NK-92 (cell line): ENCODE results near the gene JDP2.

ENCODE experiments used
- DNase-seq: peaks from one replicate; lab custom pipeline; 2025; ENCODE audit not compliant: unreplicated experiment; lab: John Stamatoyannopoulos, UW

JDP2 gene

DNA sequence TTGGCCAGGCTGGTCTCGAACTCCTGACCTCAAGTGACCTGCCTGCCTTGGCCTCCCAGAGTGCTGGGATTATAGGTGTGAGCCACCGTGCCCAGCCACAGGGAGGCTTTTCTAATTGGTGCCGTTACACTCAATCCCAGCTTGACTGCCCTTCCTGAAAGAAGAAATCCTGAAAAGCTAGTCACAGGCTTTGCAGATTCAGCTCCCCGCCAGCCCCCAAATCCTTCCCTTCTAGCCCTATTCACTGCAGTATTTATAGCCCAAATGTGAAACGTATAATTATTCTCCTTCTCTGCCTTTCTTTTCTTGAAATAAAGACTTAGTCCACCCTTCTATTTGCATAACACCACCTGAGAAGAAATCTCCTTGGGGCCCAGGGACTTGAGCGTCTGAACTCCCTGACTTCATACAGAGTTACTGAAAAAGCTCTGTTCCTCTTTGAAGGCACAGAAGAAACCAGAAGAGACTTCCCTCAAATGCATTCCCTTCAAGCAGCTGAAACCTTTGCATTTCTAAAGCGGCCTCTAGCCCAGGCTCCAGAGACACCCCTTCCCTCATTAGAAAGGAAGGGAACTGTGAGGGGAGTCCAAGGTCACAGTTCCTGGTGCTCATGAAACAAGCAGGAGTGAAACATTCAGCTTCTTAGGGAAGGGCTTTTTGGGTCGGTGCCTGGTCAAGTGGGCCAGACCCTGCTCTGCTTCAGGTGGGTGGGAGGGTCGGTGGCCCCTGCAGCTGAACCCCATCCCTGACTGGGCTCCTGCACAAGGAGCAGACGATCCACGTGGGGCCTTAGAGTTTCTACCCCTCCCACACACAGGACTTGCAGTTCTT, 52.2 kb downstream of the JDP2 start:
- no peak for DNase-seq

GRCh38 chr14:75482366-75482765, 54.5 kb downstream of the JDP2 start:
- no peak for DNase-seq

DNA sequence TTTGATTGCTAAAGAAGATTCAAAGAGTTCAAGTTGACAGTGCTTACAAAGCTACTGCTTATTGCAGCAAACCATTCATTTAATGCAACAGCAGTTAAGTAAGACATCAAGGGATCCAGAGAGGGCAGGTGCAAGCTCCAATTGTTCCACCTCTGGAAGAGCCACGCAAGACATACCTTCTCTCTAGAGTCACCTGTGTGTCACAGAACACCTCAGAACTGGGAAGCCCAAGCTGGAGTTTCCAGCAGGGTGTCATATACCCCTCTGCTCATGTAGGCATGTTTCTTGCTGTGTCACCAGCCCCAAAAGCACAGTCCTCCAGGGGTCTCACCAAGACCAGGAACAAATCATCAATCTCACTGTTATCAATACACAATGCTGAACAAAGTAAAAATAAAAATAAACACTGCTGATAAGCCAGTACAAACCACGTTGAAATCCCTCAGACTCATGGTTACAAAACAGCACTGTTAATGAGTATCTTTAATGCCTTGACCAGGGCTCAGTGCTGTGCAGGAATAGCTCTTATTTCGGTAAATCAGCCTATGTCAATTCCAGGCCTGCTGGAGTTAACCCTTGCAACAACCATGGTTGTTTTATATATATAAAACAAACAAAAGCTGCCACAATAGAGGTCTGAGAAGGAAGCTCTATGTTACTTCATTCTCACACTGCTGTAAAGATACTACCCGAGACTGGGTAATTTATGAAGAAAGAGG, 57.0 kb downstream of the JDP2 start:
- DNase-seq: no peak

DNA sequence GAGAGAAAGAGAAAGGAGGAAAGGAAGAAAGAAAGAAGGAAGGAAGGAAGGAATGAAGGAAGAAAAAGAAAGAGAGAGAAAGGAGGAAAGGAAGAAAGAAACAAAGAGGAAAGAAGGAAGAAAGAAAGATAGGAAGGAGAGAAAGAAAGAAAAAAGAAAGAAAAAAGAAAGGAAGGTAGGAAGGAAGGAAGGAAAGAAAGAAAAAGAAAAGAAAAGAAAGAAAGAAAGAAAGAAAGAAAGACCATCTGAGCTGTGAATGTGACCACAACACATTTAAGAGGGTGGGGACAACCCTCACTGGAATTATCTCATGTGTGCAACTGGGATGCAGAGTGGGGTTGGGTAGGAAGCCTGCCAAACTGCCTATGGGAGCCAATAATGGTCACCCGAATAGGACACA, 58.5 kb downstream of the JDP2 start:
- DNase-seq: no peak

DNA sequence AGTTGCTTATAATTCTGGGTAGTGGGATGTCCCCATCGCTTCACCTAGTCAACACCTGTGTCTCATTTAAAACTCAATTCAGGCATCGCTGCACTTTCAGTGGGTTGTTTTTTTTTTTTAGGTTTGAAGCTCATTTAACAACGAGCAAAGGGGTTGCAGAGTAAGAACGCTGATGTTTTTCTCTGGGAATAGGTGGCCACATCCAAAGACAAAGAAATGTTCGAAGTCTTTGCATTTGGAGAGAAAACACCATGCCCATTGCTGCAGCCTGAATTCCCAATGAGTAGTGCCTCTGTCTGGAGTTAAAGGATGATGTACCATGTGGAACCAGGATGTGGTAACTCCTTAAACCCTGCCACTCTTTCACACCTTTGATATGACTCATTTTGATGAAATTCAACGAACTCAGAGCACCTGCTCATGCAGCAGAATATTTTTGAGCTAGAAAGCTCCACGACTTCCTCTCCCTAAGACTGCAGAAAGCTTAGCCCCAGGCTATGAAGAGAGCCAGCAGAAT, 59.4 kb downstream of the JDP2 start:
- DNase-seq: no peak

- no peak for DNase-seq
Observed at GRCh38 chr14:75489480-75489837, 61.6 kb downstream of the JDP2 start.

- no peak for DNase-seq
Observed at GRCh38 chr14:75491376-75491978, 63.7 kb downstream of the JDP2 start.

- no peak for DNase-seq
Observed at GRCh38 chr14:75492832-75493591, 65.2 kb downstream of the JDP2 start.

DNA sequence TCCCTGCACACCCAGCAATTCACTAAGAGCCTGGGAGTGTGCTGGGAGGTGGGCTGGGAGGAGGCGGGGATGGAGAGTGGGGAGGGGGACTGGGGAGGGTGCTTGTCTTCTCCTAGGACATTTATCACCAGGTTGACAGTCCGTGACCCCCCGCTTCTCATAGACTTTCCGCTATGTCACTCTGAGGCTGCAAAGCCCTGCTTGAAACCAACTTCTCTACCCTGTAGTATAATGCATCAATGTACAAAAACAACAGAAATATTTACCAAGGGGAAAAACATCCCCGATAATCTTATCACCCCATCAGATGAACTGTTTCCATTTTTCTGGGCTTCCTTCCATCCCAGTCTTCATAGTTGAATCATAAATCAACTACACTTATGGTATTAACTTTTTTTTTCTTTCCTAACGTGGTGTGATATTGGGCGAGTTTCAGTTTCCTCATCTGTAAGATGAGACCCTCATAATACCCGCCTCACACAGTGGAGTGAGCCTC, 65.8 kb downstream of the JDP2 start:
- DNase-seq: no peak

DNA sequence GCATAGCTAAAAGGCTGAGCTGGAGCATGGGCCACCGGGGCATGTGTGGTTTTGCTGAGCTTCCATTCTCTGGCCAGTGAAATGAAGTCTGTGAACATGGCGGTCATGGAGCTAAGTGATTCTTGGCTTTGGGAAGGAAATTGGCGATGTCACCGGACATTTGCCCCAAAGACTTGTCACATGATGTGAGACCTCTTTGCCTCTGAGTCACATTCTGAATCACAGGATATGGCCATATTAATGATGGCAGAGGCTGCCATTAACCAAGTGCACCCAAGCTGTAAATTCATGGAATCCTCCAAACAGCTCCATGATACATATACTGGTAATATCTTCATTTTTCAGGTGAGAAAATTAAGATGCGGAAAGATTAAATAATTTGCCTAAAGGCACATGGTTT, 67.1 kb downstream of the JDP2 start:
- DNase-seq: no peak

DNA sequence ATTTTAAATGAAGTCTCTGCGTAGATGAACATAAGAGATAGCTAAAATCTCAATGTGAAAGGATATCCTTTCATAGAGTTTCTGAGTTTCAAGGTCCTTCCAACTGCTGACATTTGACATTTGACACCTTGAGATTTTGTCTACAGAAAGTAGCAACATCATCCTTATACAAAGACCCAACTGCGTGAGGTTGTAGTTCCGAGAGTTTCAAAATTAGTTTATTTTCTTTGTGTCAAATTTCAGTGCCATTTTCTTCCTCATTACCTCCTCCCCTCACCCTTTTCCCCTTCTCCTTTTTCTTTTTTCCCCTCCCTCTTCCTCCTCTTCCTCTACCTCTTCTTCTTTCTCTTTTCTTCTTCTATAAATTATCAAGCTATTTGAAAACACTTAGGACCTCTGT, 67.6 kb downstream of the JDP2 start:
- no peak for DNase-seq

GRCh38 chr14:75495882-75496281, 68.1 kb downstream of the JDP2 start:
- no peak for DNase-seq

GRCh38 chr14:75496755-75497154, 68.9 kb downstream of the JDP2 start:
- DNase-seq: no peak

- no peak for DNase-seq
Observed at GRCh38 chr14:75497191-75497590, 69.4 kb downstream of the JDP2 start.

DNA sequence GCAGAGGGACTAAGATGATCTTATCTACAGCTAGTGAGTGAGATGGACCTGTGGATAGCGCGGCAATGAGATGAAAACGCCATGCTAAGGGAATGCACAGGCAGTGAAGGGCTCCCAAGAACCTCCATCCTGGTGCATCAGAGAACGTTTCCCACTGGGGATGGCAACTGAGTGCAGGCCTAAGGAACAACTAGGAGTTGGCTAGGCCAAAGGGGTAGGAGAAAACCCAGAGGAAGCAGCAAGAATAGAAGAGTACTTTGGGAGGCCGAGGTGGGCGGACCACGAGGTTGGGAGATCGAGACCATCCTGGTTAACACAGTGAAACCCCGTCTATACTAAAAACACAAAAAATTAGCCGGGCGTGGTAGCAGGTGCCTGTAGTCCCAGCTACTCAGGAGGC, 69.9 kb downstream of the JDP2 start:
- DNase-seq: no peak

DNA sequence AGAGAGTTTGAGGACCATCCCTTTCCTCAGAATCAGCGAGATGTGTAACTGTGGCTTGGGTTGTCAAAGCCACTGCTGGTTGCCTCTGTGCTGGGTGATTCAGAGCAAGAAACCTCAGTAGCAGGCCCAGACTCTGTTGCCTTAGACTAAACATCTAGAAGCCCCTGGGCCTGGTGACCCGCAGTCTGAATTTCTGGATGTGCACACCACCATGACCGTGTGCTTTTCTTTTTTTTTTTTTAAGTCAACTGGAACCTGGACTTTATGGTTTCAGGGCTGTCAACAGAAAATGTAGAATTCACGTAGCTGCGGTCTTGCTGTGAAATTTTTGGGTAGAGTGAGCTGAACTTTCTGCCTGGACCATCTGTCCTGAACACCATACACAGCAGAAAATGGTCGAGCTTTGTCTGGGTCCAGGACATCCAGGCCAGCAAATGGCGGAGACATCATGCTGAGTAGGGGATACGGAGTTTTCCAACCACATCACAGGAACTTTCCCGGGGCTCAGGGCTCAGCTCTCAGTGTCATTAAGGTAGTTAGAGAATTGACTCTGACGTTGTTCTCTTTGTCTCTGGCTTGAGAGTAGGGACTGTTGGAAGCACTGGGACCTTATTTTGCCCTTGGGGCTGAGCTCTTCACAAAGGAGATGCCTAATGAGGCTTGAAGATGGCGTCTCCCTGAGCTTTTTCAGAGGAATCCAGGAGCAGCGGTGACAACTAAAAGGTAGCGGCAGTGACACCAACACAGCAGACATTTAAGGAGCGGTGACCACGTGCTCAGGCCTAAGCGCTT, 71.5 kb downstream of the JDP2 start:
- DNase-seq: no peak

GRCh38 chr14:75501080-75501479, 73.3 kb downstream of the JDP2 start:
- DNase-seq: no peak

- no peak for DNase-seq
Observed at GRCh38 chr14:75504411-75504810, 76.6 kb downstream of the JDP2 start.

DNA sequence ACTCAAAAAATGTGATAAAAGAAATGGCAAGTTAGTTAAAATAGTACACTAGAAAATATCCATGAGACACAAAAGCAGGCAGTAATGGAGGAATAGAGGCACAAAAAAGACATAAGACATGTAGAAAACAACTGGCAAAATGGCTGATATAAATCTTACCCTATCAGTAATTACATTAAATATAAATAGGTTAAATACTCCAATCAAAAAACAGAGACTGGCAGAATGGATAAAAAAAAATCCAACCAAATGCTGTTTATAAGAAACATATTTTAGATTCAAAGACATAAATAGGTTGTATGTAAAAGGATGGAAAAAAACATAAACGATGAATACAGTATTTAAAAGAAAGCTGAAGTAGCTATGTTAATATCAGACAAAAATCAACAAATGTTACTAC, 79.1 kb downstream of the JDP2 start:
- no peak for DNase-seq

GRCh38 chr14:75510547-75510946, 82.7 kb downstream of the JDP2 start:
- DNase-seq: no peak
